Measurements from ENCODE around the gene RNASE1.

Gene RNASE1

DNA sequence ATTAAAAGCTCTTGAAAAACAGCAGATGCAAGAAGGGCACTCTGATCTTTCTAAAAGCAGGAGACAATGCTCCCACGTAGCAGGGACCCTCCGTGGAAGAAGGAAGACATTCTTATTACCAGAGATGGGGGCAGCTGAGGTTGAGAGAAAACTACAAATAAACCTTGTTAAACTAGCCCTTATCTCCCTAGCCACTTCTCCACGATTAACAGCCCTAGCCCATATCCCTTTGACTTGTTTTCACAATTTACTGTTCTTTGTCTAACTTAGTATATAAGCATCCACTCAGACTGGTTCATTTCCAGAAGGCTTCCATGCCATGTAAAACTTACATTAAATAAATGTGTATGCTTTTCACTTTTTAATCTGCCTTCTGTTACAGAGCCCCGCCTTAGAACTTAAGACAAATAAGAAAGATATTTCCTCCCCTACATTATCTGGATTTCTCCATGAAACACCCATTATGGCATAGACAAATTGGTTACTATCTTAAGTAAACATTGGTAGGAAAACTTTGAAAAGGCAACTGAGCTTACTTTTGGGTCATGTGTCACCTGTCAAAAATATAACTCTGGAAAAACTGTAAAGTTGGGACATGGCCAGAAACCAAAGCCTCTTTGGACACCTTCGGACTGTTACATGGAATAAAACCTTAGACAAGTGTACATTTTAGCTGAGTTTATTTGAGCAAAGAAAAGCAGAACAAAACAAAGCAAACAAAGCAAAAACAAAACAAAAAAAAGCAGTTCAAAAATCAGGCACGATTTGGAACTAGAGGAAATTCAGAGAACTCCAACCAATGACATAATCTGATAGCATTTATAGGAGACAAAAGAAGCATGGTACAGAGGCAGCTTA lies 4.9 kb upstream of the RNASE1 start:
- DNase-seq, result no peak

DNA sequence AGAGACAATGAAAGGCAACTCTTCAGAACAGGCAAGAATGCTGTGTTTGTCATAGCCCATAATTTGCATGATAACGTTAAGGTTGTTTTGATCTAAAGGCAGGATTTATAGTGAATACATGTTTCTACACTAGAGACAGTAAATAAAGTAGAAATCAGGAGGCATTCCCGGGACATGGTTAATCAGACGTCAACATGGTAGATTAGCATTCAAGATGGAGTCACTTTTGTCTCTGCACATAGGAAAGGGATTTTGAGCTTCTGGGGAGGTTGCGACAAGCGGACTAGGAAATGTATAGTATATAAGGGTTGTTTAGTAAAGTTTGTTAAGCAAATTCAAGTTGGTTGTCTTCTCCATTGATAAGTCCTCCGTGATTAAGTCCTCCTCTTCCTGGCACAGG lies 2.8 kb upstream of the RNASE1 start:
- no peak for DNase-seq

DNA sequence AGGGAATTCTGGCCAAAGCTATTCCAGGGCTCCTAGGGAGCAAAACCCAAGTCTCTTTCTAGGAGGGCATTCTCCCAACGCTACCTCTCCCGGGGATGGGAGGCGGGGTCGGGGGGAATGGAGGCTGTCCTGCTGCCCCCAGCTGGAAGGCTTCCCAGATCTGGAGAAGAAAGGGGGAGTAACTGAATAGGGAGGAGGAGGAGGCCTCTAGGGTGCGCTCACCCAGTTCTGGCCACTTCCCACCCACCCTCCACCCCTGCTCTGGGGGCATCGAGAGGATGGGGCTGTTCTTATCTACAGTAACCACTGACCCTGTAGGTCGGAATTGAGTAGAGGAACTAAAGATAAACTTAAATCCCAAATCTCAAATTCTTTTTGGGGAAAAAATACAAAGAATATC lies 579 bp upstream of the RNASE1 start:
- no peak for DNase-seq

DNA sequence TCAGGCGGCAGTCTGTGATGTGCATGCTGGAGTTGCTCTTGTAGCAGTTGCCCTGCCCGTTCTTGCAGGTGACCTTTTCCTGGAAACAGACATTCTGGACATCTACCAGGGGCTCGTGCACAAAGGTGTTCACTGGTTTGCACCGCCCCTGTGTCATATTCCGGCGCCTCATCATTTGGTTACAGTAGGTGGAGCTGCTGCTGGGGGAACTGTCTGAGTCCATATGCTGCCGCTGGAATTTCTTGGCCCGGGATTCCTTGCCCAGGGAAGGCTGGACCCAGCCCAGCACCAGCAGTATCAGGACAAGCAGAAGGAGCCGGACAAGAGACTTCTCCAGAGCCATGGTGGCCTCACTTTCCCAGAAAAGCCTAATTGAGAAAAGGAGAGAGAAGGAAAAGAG lies 918 bp downstream of the RNASE1 start:
- DNase-seq, result no peak

DNA sequence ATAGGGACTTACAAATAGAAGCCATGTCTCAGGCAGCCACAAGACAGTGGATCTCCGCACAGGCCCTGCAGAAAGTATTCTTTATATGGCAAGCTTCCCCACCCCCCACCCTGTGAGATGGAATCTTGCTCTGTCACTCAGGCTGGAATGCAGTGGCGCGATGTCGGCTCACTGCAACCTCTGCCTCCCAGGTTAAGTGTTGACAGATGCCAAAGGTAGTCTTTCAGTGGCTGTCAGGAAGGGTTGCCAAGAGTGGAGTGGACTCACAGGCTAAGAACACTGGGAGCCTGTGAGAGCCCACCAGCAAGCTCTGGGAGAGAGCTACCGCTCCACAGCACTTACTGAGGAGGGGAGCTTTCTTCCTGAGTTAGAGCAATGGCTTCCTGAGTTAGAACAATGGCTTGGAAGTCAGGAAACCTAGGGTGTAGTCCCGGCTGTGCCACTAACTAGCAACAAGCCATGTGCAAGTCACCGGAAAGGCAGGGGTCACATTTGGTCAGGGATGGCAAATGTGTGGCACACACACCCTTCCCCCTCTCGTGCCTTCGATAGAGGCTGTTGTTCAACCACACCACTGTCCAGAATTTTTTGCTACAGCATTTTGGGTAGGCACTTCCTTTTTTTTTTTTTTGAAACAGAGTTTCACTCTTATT lies 2.6 kb downstream of the RNASE1 start:
- DNase-seq, result peak; percentile 76

DNA sequence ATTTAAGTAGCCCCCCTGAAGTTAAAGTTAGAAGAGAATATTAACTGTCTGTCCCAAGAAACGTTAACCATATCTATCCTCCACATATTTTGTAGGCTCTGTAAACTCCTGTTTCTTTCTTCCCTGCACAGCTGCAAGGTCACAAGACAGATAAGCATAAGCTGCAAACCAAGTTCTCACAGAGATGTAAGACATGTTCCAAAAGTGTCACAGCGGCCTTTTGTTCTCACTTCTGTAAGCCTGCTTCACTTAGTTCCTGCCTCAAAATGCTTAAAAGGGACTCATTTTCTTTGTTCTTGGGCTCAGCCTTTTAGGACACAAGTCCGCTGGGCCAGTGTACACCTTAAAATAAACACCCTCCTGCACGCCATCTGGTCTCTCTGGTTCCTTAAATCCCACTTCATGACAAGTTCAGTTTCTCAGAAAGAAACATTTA lies 3.2 kb downstream of the RNASE1 start:
- DNase-seq, result no peak

DNA sequence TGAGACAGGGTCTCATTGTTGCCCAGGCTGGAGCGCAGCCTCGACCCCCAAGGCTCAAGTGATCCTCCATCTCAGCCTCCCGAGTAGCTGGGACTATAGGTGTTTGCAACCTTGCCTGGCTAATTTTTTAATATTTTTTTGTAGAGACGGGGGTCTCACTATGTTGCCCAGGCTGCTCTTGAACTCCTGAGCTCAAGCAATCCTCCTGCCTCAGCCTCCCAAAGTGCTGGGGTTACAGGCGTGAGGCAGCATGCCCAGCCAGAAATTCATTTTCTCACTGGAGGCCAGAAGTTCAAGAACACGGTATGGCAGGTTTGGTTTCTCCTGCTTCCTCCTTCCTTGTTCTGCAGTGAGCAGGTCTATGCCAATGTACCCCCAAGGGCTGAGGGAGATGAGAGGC lies 3.7 kb downstream of the RNASE1 start:
- DNase-seq, result no peak

DNA sequence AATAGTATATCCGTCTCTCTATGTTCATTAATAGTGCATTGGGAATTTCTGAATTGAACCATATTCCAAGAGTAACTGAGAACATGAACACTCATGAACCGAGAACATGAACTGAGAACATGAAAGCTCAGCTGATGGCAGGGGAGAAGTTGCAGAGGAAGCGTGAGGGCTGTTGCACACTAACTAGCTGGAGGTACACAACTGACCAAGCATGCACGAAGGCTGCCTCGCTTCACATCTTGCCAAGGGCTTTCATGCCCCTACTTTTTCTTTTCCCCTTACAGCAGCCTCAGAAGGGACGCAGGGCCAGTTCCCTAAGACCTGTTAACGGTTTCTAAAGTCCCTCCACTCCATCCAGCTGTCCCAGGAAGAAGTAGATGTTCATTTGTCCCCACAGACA lies 4.3 kb downstream of the RNASE1 start:
- DNase-seq, result peak; percentile 36

DNA sequence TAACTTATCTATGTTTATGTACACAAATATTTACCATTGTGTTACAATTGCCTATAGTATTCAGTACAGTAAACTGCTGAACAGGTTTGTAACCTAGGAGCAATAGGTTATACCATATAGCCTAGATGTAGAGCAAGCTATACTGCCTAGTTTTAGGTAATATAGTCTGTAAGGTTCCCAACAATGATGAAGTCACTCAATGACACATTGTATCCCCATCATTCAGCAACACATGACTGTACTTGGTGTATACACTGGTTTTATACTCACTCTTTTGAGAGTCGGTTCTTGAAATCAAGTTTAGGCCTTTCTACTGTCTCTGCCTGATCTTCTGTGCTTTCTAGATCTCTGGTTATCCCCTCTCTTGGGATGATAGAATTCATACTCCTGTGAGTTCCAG lies 5.5 kb downstream of the RNASE1 start:
- peak; percentile 67 for DNase-seq

DNA sequence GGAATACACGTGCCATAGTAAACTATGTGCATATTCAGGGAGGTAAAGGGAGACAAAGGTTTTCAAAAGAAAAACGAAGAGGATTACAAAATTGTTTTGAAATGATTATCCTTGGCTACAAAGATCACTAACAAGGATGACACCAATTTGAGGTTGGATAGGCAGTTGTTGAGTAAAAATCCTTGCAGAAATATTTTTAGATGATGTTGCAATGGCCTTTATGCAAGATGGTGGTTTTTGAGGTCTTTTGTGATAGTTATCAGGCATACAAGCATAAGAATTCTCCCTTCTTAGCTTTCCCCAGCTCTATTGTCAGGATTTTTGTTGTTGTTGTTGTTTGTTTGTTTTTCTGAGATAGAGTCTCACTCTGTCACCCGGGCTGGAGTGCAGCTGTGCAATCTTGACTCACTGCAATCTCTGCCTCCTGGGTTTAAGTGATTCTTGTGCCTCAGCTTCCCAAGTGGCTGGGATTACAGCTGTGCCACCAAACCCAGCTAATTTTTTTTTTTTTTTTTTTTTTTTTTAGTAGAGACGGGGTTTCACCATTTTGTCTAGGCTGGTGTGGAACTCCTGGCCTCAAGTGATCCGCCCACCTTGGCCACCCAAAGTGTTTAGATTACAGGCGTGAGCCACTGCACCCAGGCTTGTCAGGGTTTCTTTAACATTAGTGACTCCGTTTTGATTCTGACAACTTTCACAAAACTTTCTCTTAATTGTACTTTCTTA lies 7.8 kb downstream of the RNASE1 start:
- DNase-seq, result peak; percentile 91

DNA sequence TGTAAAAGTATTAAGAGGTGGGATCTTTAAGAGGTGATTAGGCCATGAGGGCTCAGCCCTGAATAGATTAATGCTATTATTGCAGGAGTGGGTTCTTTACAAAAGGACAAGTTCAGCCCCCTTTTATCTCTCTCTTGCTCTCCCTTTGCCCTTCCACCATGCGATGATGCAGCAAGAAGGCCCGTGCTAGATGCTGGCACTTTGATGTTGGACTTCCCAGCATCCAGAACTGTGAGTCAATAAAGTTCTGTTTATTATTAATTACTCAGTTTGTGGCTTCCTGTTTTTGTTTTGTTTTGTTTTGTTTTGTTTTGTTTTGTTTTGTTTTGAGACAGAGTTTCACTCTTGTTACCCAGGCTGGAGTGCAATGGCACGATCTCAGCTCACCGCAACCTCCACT lies 10.1 kb downstream of the RNASE1 start:
- peak; percentile 69 for DNase-seq

DNA sequence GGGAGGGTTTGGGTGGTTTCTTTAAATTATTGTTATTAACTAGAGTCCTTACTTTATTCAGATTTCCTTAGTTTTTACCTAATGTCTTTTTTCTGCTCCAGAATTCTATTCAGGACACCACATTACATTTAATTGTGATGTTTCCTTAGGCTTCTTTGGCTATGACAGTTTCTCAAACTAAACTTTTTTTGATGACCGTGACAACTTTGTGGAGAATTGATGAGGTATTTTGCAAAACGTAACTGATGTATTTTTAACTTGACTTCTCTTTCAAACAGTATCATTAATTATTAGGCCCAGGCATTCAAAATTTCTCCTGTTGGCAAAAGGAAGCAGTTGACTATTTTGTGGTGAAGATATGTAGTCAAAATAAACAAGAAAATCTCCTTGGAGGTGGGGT lies 11.0 kb downstream of the RNASE1 start:
- no peak for DNase-seq

DNA sequence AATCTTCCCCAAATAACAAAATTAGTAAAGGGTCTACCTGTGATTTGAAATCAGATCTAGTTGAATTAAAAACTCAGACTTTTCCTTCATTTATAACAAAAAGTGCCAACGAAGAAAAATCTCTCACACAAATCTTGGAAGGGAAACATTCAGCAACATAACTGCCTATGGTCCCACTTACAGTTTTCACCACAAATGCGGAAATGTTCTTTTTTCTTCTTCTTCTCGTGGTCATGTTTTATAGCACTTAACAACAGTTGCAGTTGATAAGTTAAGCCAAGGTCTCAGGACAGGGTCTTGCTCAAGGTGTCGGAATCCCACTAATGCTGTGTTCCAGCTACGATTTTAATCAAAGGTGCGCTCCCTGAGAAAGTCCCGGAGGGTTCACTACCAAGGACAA lies 11.5 kb downstream of the RNASE1 start:
- peak; percentile 49 for DNase-seq

DNA sequence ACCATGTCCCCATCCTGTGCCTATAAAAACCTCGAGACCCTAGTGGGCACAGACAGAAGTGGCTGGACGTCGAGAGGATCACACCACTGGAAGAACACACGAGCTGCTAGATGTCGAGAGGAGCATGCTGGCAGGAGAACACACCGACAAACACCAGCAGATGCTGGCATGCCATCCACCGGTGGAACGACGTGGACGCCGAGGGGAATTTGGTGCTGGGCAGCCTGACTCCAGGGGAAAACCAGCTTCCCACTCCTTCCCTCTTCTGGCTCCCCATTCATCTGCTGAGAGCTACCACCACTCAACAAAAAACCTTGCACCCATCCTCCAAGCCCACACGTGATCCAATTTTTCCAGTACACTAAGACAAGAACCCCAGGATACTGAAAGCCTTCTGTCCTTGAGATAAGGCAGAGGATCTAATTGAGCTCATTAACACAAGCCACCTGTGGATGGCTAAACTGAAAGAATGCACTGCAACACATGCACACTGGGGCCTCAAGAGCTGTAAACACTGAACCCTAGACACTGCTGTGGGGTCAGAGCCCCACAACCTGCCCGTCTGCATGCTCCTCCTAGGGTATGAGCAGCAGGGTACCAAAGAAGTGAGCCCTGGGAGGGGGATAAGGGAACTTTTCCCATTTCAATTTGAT lies 12.1 kb downstream of the RNASE1 start:
- DNase-seq, result no peak

DNA sequence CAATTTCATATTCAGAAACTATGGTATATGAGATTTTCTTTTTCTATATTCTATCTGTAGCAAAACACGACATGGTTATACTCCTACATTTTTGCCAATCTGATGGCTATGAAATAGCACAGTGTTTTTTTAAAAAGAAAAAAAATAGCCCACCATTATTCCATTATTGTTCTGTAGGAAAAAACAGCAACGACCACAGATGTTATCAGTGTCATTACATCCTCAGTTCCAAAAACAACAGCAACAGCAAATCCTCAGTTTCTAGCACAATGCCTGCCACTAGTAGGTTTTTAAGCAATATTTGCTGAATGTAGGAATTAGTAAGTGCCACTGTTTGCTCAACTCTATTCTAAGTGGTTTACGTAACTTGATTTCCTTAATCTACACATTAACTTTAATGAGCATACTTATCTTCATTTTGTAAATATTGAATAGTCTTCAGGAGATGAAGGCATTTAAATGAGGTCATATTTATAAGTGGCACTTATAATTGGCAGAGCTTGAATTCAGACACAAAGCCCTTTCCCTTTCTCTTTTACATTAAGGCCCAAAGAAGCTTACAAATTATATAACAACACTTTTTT lies 13.3 kb downstream of the RNASE1 start:
- peak; percentile 27 for DNase-seq

DNA sequence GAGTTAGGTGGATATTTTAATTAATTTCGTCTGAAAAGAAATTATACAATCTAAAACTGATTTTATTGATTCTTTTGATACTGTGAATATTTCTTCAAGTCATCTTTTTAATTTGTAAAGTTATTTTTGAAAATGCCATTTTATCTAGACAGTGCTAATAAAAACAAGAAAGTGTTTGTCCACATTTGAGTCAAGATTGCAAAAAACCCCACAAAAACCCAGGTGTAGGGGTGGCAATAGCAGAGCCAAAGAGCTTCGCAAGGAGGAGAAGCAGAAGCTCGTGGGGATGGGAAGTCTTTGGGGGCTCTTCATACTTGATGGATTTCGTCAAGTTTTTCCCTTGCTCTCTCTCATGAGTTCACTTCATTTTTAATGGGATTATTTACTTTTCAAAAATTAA lies 15.6 kb downstream of the RNASE1 start:
- no peak for DNase-seq

DNA sequence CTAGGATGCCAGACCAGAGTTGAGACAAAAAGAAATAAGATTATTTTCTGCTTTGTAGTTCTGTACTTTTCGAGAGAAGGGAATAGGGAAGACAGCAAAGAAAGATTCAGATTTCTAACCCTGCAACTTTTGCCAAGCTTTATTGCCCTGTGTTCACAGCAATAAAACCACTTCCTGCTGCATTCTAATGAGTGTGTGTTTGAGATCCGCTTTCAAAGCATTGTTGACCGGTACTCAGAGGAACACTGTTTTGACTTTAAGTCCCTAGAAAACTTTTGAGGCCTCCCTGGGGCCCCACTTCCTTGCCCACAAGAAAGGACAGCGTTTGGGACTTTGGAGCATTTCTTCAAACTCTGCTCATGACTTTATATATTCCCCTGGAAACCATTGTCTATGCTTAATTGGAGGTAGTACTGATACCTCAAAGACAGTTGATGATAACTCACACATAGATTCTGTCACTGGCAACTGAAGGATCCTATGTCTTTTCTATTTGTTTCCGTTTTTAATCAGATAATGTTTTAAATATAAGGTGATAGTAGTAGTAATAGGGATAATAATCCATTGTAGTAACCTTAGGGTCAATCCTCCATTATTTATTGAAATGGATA lies 20.3 kb downstream of the RNASE1 start:
- peak; percentile 39 for DNase-seq

DNA sequence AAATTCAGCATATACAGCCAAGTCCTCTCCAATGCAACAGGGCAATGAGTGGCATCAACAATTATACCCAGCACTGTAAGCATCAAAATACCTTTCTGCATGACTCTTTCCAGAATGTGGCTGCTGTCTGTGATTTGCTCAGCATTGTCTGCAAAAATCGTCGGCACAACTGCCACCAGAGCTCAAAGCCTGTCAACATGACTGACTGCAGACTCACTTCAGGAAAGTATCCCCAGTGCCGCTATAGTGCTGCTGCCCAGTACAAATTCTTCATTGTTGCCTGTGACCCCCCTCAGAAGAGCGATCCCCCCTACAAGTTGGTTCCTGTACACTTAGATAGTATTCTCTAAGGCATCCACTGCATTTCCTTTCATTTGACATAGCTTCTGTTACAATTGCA lies 20.8 kb downstream of the RNASE1 start:
- no peak for DNase-seq

DNA sequence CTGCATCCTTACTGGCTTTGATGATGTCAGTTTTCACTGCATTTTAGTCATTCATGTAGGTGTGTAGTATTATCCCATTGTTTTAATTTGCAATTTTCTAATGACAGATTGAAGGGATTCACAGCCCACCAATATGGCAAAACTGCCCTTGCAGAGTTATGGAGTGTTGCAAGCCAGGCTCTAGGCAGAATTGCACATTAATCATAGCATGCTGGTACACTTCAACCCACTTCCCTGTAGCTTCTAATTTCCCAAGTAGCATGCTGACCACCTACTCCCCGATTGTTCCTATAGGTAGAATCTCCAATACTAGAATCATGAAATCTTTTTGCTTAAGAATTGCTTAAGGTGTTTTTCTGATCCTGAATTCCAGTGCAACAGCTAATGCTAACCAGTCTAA lies 26.7 kb downstream of the RNASE1 start:
- peak; percentile 62 for DNase-seq

DNA sequence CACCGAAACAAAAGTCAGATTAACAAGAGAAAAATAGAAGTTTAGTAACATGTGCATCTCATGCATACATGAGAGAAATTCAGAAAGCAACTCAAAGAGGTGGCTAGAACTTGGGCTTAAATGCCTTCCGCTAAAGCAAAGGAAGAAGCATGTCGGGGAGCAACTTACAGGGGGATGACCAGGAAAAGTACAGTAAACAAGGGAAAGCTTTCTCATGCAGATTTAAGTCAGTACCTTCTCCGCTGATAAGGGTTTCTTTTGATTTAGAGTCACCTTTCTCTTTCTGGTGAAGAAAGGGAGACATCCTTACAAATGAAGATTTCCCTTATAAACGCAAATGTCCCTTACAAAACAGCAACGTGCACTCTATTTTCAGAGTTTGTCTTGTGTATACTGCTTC lies 27.6 kb downstream of the RNASE1 start:
- DNase-seq, result no peak

DNA sequence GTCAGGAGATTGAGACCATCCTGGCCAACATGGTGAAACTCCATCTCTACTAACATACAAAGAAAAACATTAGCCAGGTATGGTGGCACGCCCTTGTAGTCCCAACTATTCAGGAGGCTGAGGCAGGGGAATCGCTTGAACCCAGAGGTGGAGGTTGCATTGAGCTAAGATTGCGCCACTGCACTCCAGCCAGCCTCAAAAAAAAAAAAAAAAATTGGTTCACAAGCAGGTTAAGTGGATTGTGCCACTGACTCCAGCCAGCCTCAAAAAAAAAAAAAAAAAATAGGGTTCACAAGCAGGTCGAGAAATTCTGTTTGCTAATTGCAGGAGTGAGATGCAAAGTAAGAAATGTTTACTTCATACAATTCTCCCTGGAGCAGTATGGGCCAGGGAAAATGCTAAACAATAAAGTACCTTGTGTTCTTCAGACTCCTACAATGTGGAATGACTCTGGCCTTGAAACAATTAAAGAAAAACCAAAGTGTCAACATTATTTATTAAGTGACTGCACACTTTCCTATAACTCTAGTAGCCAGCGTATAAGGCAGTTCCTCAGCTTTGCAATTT lies 28.3 kb downstream of the RNASE1 start:
- DNase-seq, result no peak

DNA sequence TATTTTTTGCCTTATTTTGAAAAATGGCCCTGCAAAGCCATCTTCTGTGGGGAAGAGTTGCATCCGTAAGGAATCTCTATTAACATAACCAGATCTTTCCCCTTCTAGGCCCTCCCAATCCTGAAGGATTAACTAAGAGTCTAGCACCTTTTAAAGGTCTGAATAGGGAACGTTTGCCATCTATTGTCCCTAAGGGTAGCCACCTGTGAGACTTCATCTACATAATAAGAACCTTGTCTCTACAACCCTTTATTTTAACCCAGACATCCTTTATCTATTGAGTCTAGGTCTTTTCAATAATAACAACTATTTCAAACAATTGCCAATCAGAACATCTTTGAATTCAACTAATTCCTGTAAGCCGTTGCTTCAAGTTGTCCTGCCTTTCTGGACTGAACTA lies 30.0 kb downstream of the RNASE1 start:
- no peak for DNase-seq
